Measurements from ENCODE around the gene UCK1. TPM values are rescaled to one million over a fixed set of nuclear protein-coding genes. Genes with fewer than 3 reads are reported as not detected.

Gene UCK1
- total and polyA plus RNA-seq, 2 of the 4 experiments (the other 2 are of a cell fraction) = 17.9 to 21.4 TPM

GRCh38 chr9:131495785-131496184 is 35.3 kb downstream of the UCK1 start:
- in situ Hi-C loops (cut with MboI; ENCODE audit: low sequenced_read_pairs) = no loop called here
- no TSS peak for BruUV-seq (replicated peaks)

More at GRCh38 chr9:131495785-131496184, 35.3 kb downstream of the UCK1 start:
- Histone ChIP-seq H3K4me1 (ENCODE audit: control insufficient read depth, insufficient read depth, low read length) (no peaks in the 10 kb centered on the region), H4K5ac (ENCODE audit: low read depth, low read length) (no peak overlapping the region), H3K27ac (ENCODE audit: insufficient read depth, low read length) (no peak overlapping the region), H4K91ac (ENCODE audit: insufficient read depth, low read depth, low read length) (no peak overlapping the region), H2BK15ac (ENCODE audit: low read depth, low read length) (no peak overlapping the region), H3K4ac (ENCODE audit: low read depth, low read length) (no peak overlapping the region), H4K8ac (ENCODE audit: low read depth in 2 of 2, low read length in 2 of 2) (no peak overlapping the region), H3K79me1 (ENCODE audit: low read depth in 1 of 2, low read length in 2 of 2) (peaks cover 2 to 47% of the 10 kb centered on the region in 2 experiments; a peak in 3 of 4 replicates), H3K9me3 (ENCODE audit: control insufficient read depth, insufficient read depth, low read length) (no peaks in the 10 kb centered on the region), H2BK120ac (ENCODE audit: low read depth, low read length) (no peak overlapping the region), H2AK5ac (ENCODE audit: low read depth, low read length) (no peak overlapping the region), H3K18ac (ENCODE audit: low read depth, low read length) (no peak overlapping the region), H3K56ac (ENCODE audit: extremely low read depth, insufficient read depth, low read length) (no peak overlapping the region), H3K36me3 (ENCODE audit: control insufficient read depth, insufficient read depth, low read length) (peaks cover 88% of the 10 kb centered on the region), H3K9ac (ENCODE audit: low read depth, low read length) (no peak overlapping the region), H3K23ac (ENCODE audit: low read depth, low read length) (no peak overlapping the region), H3K4me2 (ENCODE audit: low read depth, low read length) (no peak overlapping the region), H2AK9ac (replicated peaks; ENCODE audit: low read depth, low read length, poor library complexity) (no peak overlapping the region), H3K9me1 (ENCODE audit: insufficient read depth, low read length) (peaks cover 4% of the 10 kb centered on the region; the same call in 1 of the 2 replicates), H3K14ac (replicated peaks; ENCODE audit: low read depth, low read length) (no peak overlapping the region), H2AFZ (replicated peaks; ENCODE audit: low read length, poor library complexity) (no peak overlapping the region), H3K27me3 (ENCODE audit: control insufficient read depth, insufficient read depth, low read length) (no peaks in the 10 kb centered on the region), H4K20me1 (ENCODE audit: insufficient read depth, low read length) (peaks cover 36% of the 10 kb centered on the region), H3K4me3 (ENCODE audit: insufficient read depth, low read depth, low read length) (no peak overlapping the region), H2BK20ac (ENCODE audit: low read depth, low read length) (no peak overlapping the region), H2BK5ac (ENCODE audit: low read depth, low read length, poor library complexity, severe bottlenecking) (no peak overlapping the region)
- DNase-seq (no peak), ATAC-seq (ENCODE audit: low read depth) (no peak)
- ChIA-PET CTCF (no interaction called here), POLR2A (ENCODE audit: unreplicated experiment) (no interaction called here)
- intact Hi-C loops (cut with micrococcal nuclease) = no loop called here
- dilution Hi-C loops (cut with HindIII; ENCODE audit: low sequenced_read_pairs, unreplicated experiment) = no loop called here
- 83% methylated on average over 15 of the region's 22 CpGs; no CpG with 5 or more reads in 1 of the 2 experiments for WGBS, 2 experiments (ENCODE audit: extremely low coverage in 2 of 2, insufficient read length in 1 of 2)
- TF ChIP-seq MAFK (IDR thresholded peaks at IDR 0.05; ENCODE audit: low read depth, low read length) (no peak), MXI1 (IDR thresholded peaks at IDR 0.05; ENCODE audit: borderline replicate concordance, low read depth, low read length) (no peak), CEBPB (IDR thresholded peaks at IDR 0.05; ENCODE audit: low read depth, low read length) (no peak)
- TF ChIP-seq, protein P1, sequence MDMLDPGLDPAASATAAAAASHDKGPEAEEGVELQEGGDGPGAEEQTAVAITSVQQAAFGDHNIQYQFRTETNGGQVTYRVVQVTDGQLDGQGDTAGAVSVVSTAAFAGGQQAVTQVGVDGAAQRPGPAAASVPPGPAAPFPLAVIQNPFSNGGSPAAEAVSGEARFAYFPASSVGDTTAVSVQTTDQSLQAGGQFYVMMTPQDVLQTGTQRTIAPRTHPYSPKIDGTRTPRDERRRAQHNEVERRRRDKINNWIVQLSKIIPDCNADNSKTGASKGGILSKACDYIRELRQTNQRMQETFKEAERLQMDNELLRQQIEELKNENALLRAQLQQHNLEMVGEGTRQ (IDR thresholded peaks at IDR 0.05; ENCODE audit: low read depth, low read length) = no peak
